H1 (cell line): ENCODE results near the gene ADD1. TPM values are rescaled to one million over a fixed set of nuclear protein-coding genes. Genes with fewer than 3 reads are reported as not detected.

Source experiments
- ASH2L ChIP-seq: fragments of 200-600, 300-600 bp; sonication (generic); IDR thresholded peaks from one replicate; pipeline ENCODE4 v1.7.1; 2017; ENCODE audit warnings: low read length
- CHD1 ChIP-seq: IDR thresholded peaks from 2 replicates; pipeline ENCODE4 v1.6.1; 2012; ENCODE audit warnings: low read depth, low read length, improper control_type of control experiment
- CREB1 ChIP-seq: IDR thresholded peaks from 2 replicates; pipeline ENCODE4 v1.6.1; 2012; ENCODE audit warnings: inconsistent platforms
- CTBP2 ChIP-seq: IDR thresholded peaks from 2 replicates; pipeline ENCODE4 v1.7.0; 2011; ENCODE audit warnings: borderline replicate concordance, mild to moderate bottlenecking, moderate library complexity, mixed read lengths, low read length; ENCODE audit not compliant: insufficient read depth, insufficient read length
- GTF2F1 ChIP-seq: IDR thresholded peaks from 2 replicates; pipeline ENCODE4 v1.6.1; 2012; ENCODE audit warnings: low read depth, low read length, improper control_type of control experiment, borderline replicate concordance
- KDM5A ChIP-seq: fragments of 200-600 bp; IDR thresholded peaks from 2 replicates; pipeline ENCODE4 v1.7.1; 2012; ENCODE audit warnings: mild to moderate bottlenecking, low read length, inconsistent platforms, mixed read lengths
- SIN3A ChIP-seq, 2 experiments: IDR thresholded peaks in 1 of 2; conservative IDR thresholded peaks in 1 of 2; 2 replicates each; pipeline ENCODE4 v1.6.1; 2011 to 2012; ENCODE audit warnings: low read length in 2 of 2, improper control_type of control experiment in 1 of 2, low read depth in 1 of 2, mild to moderate bottlenecking in 1 of 2
- SP2 ChIP-seq: IDR thresholded peaks from 2 replicates; pipeline ENCODE4 v1.6.1; 2012; ENCODE audit warnings: mild to moderate bottlenecking, low read length, inconsistent platforms
- TAF1 ChIP-seq: IDR thresholded peaks from 2 replicates; pipeline ENCODE4 v1.6.1; 2011; ENCODE audit warnings: mild to moderate bottlenecking, low read depth, low read length
- TAF7 ChIP-seq: optimal IDR thresholded peaks from 2 replicates; pipeline ENCODE3; 2011; ENCODE audit warnings: low read depth, mild to moderate bottlenecking, inconsistent platforms, low read length, moderate library complexity, borderline replicate concordance
- TEAD4 ChIP-seq: IDR thresholded peaks from 2 replicates; pipeline ENCODE4 v1.6.1; 2012; ENCODE audit warnings: low read depth, low read length, inconsistent platforms, mixed read lengths
- polyA plus RNA-seq, 7 experiments: library from polyadenylated mRNA; depleted of rRNA in 3 of 7; stranded (reverse) in 5 of 7; unstranded in 2 of 7; fragments of >200 nt in 5 of 7; fragments of 200-250 nt in 2 of 7; gene quantifications; 1 replicate in 5 of 7; 2 replicates in 1 of 7; 4 replicates in 1 of 7; pipeline versions ENCODE4 v1.2.1 to v1.2.3, GENCODE V29; 2011 to 2013; ENCODE audit warnings: missing spikeins in 2 of 7, mixed read lengths in 2 of 7
- total RNA-seq: library from RNA; stranded (reverse); fragmentation: NEBNext Ultra II Directional; extraction: Animal tissue kit (Norgen Biotek cat#: 25700); gene quantifications from 2 replicates; pipeline ENCODE4 v1.2.1, GENCODE V29; 2021
- TF ChIP-seq, protein P1 (sequence below): IDR thresholded peaks from 2 replicates; pipeline ENCODE4 v1.6.1; 2011; ENCODE audit warnings: low read depth, mild to moderate bottlenecking, low read length; ENCODE audit not compliant: insufficient read depth
- TF ChIP-seq, protein P2 (sequence below): IDR thresholded peaks from 2 replicates; pipeline ENCODE4 v1.6.1; 2012; ENCODE audit warnings: low read length, inconsistent platforms

ADD1 gene
- total and polyA plus RNA-seq, 2 of the 8 experiments (the other 6 are each of a cell fraction or from before 2014, with no cell fraction given), result 113 to 143 TPM

DNA sequence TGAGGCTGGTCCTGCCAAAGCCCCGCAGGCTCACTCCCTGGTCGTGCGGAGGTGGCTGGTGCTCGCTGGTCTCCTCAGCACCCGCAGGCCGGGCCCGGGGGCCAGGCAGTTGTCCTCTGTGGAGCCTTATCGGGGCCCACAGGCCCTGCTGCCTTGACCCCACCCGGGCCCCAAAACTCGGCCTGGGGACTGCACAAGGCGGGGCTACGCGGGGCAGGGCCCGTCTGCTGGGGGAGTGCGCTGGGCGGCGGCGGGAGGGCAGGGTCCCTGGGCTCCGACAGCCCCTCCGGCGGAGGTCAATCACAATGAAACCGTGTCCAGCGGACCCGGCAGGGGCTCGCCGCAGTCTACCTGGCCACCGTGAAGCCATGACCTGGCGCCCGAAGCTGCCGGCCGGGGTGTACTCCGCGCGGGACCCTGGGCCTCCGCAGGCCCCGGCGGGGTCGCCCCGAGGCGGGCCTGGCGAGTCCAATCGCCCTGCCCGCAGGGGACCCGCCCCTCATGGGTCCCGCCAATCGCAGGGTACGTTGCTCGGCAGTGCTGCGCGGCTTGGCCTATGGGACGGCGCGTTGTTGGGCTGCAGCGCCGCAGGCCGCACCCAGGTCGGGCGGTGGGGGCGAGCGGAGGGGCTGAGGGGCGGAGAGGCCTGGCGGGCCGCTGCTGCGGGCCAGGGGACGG is at the start of gene ADD1 (continued):
- TF ChIP-seq, protein P1, sequence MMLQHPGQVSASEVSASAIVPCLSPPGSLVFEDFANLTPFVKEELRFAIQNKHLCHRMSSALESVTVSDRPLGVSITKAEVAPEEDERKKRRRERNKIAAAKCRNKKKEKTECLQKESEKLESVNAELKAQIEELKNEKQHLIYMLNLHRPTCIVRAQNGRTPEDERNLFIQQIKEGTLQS, result no peak
- TF ChIP-seq CHD1 (no peak), ASH2L (peak; percentile 46), GTF2F1 (no peak), SP2 (no peak), TAF7 (no peak), TAF1 (0 out of 2 replicates have a peak, but pooled peaks have one; percentile 39), CREB1 (no peak), KDM5A (no peak), TEAD4 (no peak), CTBP2 (no peak), SIN3A (conservative IDR thresholded peaks at IDR 0.05 in 1 of 2, IDR thresholded peaks at IDR 0.05 in 1 of 2; ENCODE audit: low read depth in 1 of 2, low read length in 2 of 2) (0 out of 4 replicates have a peak, but pooled peaks of 1 of the 2 experiments have one; percentile 6)
- TF ChIP-seq, protein P2, sequence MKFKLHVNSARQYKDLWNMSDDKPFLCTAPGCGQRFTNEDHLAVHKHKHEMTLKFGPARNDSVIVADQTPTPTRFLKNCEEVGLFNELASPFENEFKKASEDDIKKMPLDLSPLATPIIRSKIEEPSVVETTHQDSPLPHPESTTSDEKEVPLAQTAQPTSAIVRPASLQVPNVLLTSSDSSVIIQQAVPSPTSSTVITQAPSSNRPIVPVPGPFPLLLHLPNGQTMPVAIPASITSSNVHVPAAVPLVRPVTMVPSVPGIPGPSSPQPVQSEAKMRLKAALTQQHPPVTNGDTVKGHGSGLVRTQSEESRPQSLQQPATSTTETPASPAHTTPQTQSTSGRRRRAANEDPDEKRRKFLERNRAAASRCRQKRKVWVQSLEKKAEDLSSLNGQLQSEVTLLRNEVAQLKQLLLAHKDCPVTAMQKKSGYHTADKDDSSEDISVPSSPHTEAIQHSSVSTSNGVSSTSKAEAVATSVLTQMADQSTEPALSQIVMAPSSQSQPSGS, result no peak
